NCI-H146 treated with DMSO at 0.1 percent for 48 hours (cell line): Measurements from ENCODE around the gene OSBPL5.
A peak's percentile ranks its signal among the peaks of the same experiment; 100 is the strongest.

ENCODE experiments used
- DNase-seq: peaks from one replicate; lab custom pipeline; 2025; ENCODE audit not compliant: unreplicated experiment; lab: John Stamatoyannopoulos, UW

Gene OSBPL5

GRCh38 chr11:3164552-3165151 lies 458 bp downstream of the OSBPL5 start:
- no peak for DNase-seq

- DNase-seq, result no peak
Observed at GRCh38 chr11:3164138-3164551, 965 bp downstream of the OSBPL5 start.

- DNase-seq, result no peak
Observed at GRCh38 chr11:3163241-3163981, 1.7 kb downstream of the OSBPL5 start.

- DNase-seq, result no peak
Observed at GRCh38 chr11:3162410-3163240, 2.5 kb downstream of the OSBPL5 start.

- no peak for DNase-seq
Observed at GRCh38 chr11:3161720-3162409, 3.2 kb downstream of the OSBPL5 start.

- DNase-seq, result no peak
Observed at GRCh38 chr11:3161309-3161708, 3.8 kb downstream of the OSBPL5 start.

- DNase-seq, result peak; percentile 40
Observed at GRCh38 chr11:3160252-3161031, 4.7 kb downstream of the OSBPL5 start.

GRCh38 chr11:3159296-3160190 lies 5.6 kb downstream of the OSBPL5 start:
- DNase-seq, result no peak

GRCh38 chr11:3158821-3159220 lies 6.3 kb downstream of the OSBPL5 start:
- DNase-seq, result no peak

GRCh38 chr11:3158131-3158591 lies 6.9 kb downstream of the OSBPL5 start:
- DNase-seq, result no peak

- DNase-seq, result no peak
Observed at GRCh38 chr11:3157381-3158130, 7.6 kb downstream of the OSBPL5 start.

GRCh38 chr11:3156661-3157311 lies 8.3 kb downstream of the OSBPL5 start:
- no peak for DNase-seq

- DNase-seq, result no peak
Observed at GRCh38 chr11:3156282-3156660, 8.8 kb downstream of the OSBPL5 start.

- no peak for DNase-seq
Observed at GRCh38 chr11:3155691-3156258, 9.3 kb downstream of the OSBPL5 start.

GRCh38 chr11:3155216-3155615 lies 9.9 kb downstream of the OSBPL5 start:
- DNase-seq, result no peak

GRCh38 chr11:3154001-3154599 lies 11.0 kb downstream of the OSBPL5 start:
- no peak for DNase-seq

GRCh38 chr11:3153291-3153861 lies 11.7 kb downstream of the OSBPL5 start:
- DNase-seq, result no peak
